Esophagus muscularis mucosa (tissue), 4 donors: ENCODE measurements around the gene SLC16A14.

ENCODE experiments used
- EP300 ChIP-seq: sonication (generic); formaldehyde crosslinking; IDR thresholded peaks from one replicate; pipeline ENCODE4 v1.6.1; 2017; ENCODE audit warnings: antibody characterized with exemption
- POLR2AphosphoS5 ChIP-seq, 2 donors: sonication (generic); formaldehyde crosslinking; IDR thresholded peaks; one replicate each; pipeline ENCODE4 v1.6.1; 2017; ENCODE audit warnings: antibody characterized with exemption in 2 of 2
- TF ChIP-seq, protein P1 (sequence below), 3 experiments: fragments of 200-600 bp in 2 of 3; fragments of 450-650 bp in 1 of 3; sonication (generic) in 2 of 3; IDR thresholded peaks; one replicate each; pipeline ENCODE4 v1.5.1; 2017 to 2019; ENCODE audit warnings: antibody characterized with exemption in 3 of 3, mild to moderate bottlenecking in 2 of 3, moderate library complexity in 1 of 3

DNA sequence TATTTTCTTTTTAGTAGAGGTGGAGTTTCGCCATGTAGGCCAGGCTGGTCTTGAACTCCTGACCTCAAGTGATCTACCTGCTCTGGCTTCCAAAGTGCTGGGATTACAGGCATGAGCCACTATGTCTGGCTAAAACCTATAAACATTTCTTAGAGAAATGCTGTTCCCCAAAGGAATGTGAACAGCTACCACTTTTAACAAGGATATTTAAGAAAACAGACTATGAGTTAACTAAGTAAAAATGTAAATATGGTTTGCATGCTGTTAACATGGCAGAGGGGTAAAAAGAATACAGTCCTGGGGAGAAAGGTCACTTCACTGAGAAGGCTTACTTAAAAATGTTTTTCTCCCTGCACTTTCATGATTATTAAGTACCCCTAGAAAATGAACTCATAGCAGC, 57.1 kb downstream of the SLC16A14 start:
- TF ChIP-seq, protein P1, sequence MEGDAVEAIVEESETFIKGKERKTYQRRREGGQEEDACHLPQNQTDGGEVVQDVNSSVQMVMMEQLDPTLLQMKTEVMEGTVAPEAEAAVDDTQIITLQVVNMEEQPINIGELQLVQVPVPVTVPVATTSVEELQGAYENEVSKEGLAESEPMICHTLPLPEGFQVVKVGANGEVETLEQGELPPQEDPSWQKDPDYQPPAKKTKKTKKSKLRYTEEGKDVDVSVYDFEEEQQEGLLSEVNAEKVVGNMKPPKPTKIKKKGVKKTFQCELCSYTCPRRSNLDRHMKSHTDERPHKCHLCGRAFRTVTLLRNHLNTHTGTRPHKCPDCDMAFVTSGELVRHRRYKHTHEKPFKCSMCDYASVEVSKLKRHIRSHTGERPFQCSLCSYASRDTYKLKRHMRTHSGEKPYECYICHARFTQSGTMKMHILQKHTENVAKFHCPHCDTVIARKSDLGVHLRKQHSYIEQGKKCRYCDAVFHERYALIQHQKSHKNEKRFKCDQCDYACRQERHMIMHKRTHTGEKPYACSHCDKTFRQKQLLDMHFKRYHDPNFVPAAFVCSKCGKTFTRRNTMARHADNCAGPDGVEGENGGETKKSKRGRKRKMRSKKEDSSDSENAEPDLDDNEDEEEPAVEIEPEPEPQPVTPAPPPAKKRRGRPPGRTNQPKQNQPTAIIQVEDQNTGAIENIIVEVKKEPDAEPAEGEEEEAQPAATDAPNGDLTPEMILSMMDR (IDR thresholded peaks at IDR 0.05) = no peak
- TF ChIP-seq EP300 (no peak), POLR2AphosphoS5 (IDR thresholded peaks at IDR 0.05) (no peak)
